H9 (cell line): ENCODE measurements around the gene LGALS3. TPM values are rescaled to one million over a fixed set of nuclear protein-coding genes. Genes with fewer than 3 reads are reported as not detected.

Experiments
- DNase-seq: peaks from one replicate; pipeline ENCODE4 v3.0.0-alpha.2; 2017
- H2AFZ ChIP-seq: one replicate; pipeline ENCODE4 v1.6.1; 2013; ENCODE audit warnings: mild to moderate bottlenecking, low read length, control low read depth, moderate library complexity
- H2AK5ac ChIP-seq: 2 replicates; pipeline ENCODE4 v1.6.1; 2013; ENCODE audit warnings: low read length, control low read depth, mixed read lengths; ENCODE audit not compliant: insufficient read length
- H2BK120ac ChIP-seq: one replicate; pipeline ENCODE4 v1.6.1; 2013; ENCODE audit warnings: low read depth, mild to moderate bottlenecking, low read length, control low read depth, inconsistent platforms; ENCODE audit not compliant: poor library complexity, severe bottlenecking
- H2BK12ac ChIP-seq: 2 replicates; pipeline ENCODE4 v1.6.1; 2013; ENCODE audit warnings: low read length, control low read depth, mixed read lengths, low read depth; ENCODE audit not compliant: insufficient read length
- H2BK15ac ChIP-seq: 2 replicates; pipeline ENCODE4 v1.6.1; 2013; ENCODE audit warnings: low read depth, low read length, control low read depth
- H2BK20ac ChIP-seq: one replicate; pipeline ENCODE4 v1.6.1; 2013; ENCODE audit warnings: low read depth, mild to moderate bottlenecking, low read length, control low read depth, inconsistent platforms; ENCODE audit not compliant: poor library complexity, severe bottlenecking
- H2BK5ac ChIP-seq: 2 replicates; pipeline ENCODE4 v1.6.1; 2013; ENCODE audit warnings: low read length, control low read depth, mixed read lengths; ENCODE audit not compliant: insufficient read length
- H3K14ac ChIP-seq: 2 replicates; pipeline ENCODE4 v1.6.1; 2013; ENCODE audit warnings: low read length, control low read depth; ENCODE audit not compliant: insufficient read depth
- H3K18ac ChIP-seq: 2 replicates; pipeline ENCODE4 v1.6.1; 2013; ENCODE audit warnings: low read depth, mild to moderate bottlenecking, mixed read lengths, low read length, control low read depth; ENCODE audit not compliant: insufficient read length
- H3K23ac ChIP-seq: 2 replicates; pipeline ENCODE4 v1.6.1; 2013; ENCODE audit warnings: low read length, control low read depth, mixed read lengths, low read depth; ENCODE audit not compliant: insufficient read length
- H3K23me2 ChIP-seq: 2 replicates; pipeline ENCODE4 v1.6.1; 2013; ENCODE audit warnings: low read depth, mild to moderate bottlenecking, mixed read lengths, low read length, control low read depth; ENCODE audit not compliant: insufficient read length, poor library complexity, severe bottlenecking
- H3K27ac ChIP-seq: 2 replicates; pipeline ENCODE4 v1.5.1; 2013; ENCODE audit warnings: low read length, control low read depth, mixed read lengths, low read depth; ENCODE audit not compliant: insufficient read length
- H3K27me3 ChIP-seq: 2 replicates; pipeline ENCODE4 v1.6.1; 2013; ENCODE audit warnings: low read length, control low read depth, inconsistent platforms; ENCODE audit not compliant: insufficient read depth
- H3K4ac ChIP-seq: 2 replicates; pipeline ENCODE4 v1.6.1; 2013; ENCODE audit warnings: low read depth, mild to moderate bottlenecking, control low read depth, inconsistent platforms, low read length, moderate library complexity
- H3K4me1 ChIP-seq: 2 replicates; pipeline ENCODE4 v1.6.1; 2013; ENCODE audit warnings: low read length, control low read depth, inconsistent platforms; ENCODE audit not compliant: insufficient read depth
- H3K4me2 ChIP-seq: 2 replicates; pipeline ENCODE4 v1.6.1; 2013; ENCODE audit warnings: low read length, control low read depth, mixed read lengths; ENCODE audit not compliant: insufficient read length, insufficient read depth
- H3K56ac ChIP-seq: 2 replicates; pipeline ENCODE4 v1.6.1; 2013; ENCODE audit warnings: low read depth, mild to moderate bottlenecking, mixed read lengths, low read length, control low read depth; ENCODE audit not compliant: insufficient read length
- H3K79me1 ChIP-seq: 2 replicates; pipeline ENCODE4 v1.6.1; 2013; ENCODE audit warnings: low read depth, mild to moderate bottlenecking, moderate library complexity, low read length, control low read depth, inconsistent platforms; ENCODE audit not compliant: insufficient read depth, poor library complexity, severe bottlenecking
- H3K79me2 ChIP-seq: 2 replicates; pipeline ENCODE4 v1.6.1; 2013; ENCODE audit warnings: low read length, control low read depth, inconsistent platforms; ENCODE audit not compliant: insufficient read depth
- H3K9ac ChIP-seq: 2 replicates; pipeline ENCODE4 v1.6.1; 2013; ENCODE audit warnings: low read length, control low read depth, mixed read lengths; ENCODE audit not compliant: insufficient read length; ENCODE audit errors: extremely low read depth
- H3K9me3 ChIP-seq: one replicate; pipeline ENCODE4 v1.6.1; 2013; ENCODE audit warnings: low read depth, low read length, inconsistent platforms; ENCODE audit not compliant: control insufficient read depth
- H3T11ph ChIP-seq: one replicate; pipeline ENCODE4 v1.6.1; 2013; ENCODE audit warnings: mild to moderate bottlenecking, low read length, control low read depth, inconsistent platforms
- H4K20me1 ChIP-seq: one replicate; pipeline ENCODE4 v1.6.1; 2013; ENCODE audit not compliant: control insufficient read depth, insufficient read length, insufficient read depth
- H4K5ac ChIP-seq: 2 replicates; pipeline ENCODE4 v1.6.1; 2013; ENCODE audit warnings: low read depth, mild to moderate bottlenecking, mixed read lengths, low read length, control low read depth; ENCODE audit not compliant: insufficient read length
- H4K8ac ChIP-seq: replicated peaks from 2 replicates; pipeline ENCODE4 v1.6.1; 2013; ENCODE audit warnings: low read length, control low read depth, mixed read lengths, low read depth; ENCODE audit not compliant: insufficient read length
- H4K91ac ChIP-seq: 2 replicates; pipeline ENCODE4 v1.6.1; 2013; ENCODE audit warnings: low read depth, mild to moderate bottlenecking, moderate library complexity, mixed read lengths, low read length, control low read depth; ENCODE audit not compliant: insufficient read length
- H3K27ac Mint-ChIP-seq, 3 experiments: 2 replicates in 2 of 3; 3 replicates in 1 of 3; pipeline ENCODE4 v1.8.0; 2020 to 2021; ENCODE audit warnings: mixed read lengths in 3 of 3, mild to moderate bottlenecking in 1 of 3, moderate library complexity in 1 of 3
- H3K27me3 Mint-ChIP-seq: 2 replicates; pipeline ENCODE4 v1.8.0; 2021; ENCODE audit warnings: low read depth, mild to moderate bottlenecking, moderate library complexity, mixed read lengths
- H3K36me3 Mint-ChIP-seq, 3 experiments: 2 replicates in 2 of 3; 3 replicates in 1 of 3; pipeline ENCODE4 v1.8.0; 2020 to 2021; ENCODE audit warnings: low read depth in 3 of 3, mixed read lengths in 3 of 3; ENCODE audit not compliant: insufficient read depth in 1 of 3
- H3K4me1 Mint-ChIP-seq, 2 experiments: 2 replicates each; pipeline ENCODE4 v1.8.0; 2020; ENCODE audit warnings: mixed read lengths in 2 of 2
- H3K4me3 Mint-ChIP-seq, 2 experiments: 2 replicates in 1 of 2; 3 replicates in 1 of 2; pipeline ENCODE4 v1.8.0; 2020 to 2021; ENCODE audit warnings: mild to moderate bottlenecking in 2 of 2, mixed read lengths in 2 of 2, moderate library complexity in 1 of 2
- H3K9me3 Mint-ChIP-seq, 2 experiments: 2 replicates in 1 of 2; 3 replicates in 1 of 2; pipeline ENCODE4 v1.8.0; 2020; ENCODE audit warnings: mild to moderate bottlenecking in 2 of 2, mixed read lengths in 2 of 2, moderate library complexity in 1 of 2
- CTCF ChIP-seq: fragments of 200-600 bp; sonication (generic); conservative IDR thresholded peaks from 3 replicates; pipeline ENCODE4 v1.8.0; 2021; ENCODE audit warnings: antibody characterized with exemption, mild to moderate bottlenecking
- WGBS: extraction: QIAGEN DNeasy Blood & Tissue Kit; methylation state at CpG from one replicate; pipeline ENCODE4 v1.1.7; 2013; ENCODE audit warnings: missing lambda C conversion rate, low lambda C conversion rate, mixed read lengths; ENCODE audit not compliant: insufficient read length; ENCODE audit errors: extremely low coverage; 5-methylcytosine and 5-hydroxymethylcytosine counted together
- total RNA-seq: library from RNA; stranded (reverse); gene quantifications from 2 replicates; pipeline ENCODE4 v1.2.1, GENCODE V29; 2021

Gene LGALS3
- total RNA-seq, 1 experiment from 2014 or later, result 4.0 TPM

- no peaks in the 10 kb centered on the region for H3K4me1 Mint-ChIP-seq
- H3T11ph ChIP-seq, result no peak overlapping the region
- DNase-seq, result no peak
- H2BK120ac ChIP-seq, result no peak overlapping the region
- H3K27me3 ChIP-seq, result no peaks in the 10 kb centered on the region
- H3K4me2 ChIP-seq, result no peak overlapping the region
- no peak overlapping the region for H3K18ac ChIP-seq
- H3K79me1 ChIP-seq, result no peaks in the 10 kb centered on the region
- H3K27ac ChIP-seq, result no peak overlapping the region
- TF ChIP-seq CTCF, result no peak
- H3K4me1 ChIP-seq, result no peaks in the 10 kb centered on the region
- H3K14ac ChIP-seq, result no peak overlapping the region
- H3K9me3 ChIP-seq, result no peaks in the 10 kb centered on the region
- no peaks in the 10 kb centered on the region for H3K23me2 ChIP-seq
- H3K36me3 Mint-ChIP-seq, result peaks cover 47 to 96% (median 88%) of the 10 kb centered on the region in 3 experiments; a peak in 6 of 7 replicates
- H3K27ac Mint-ChIP-seq, result no peak overlapping the region
- no peak overlapping the region for H3K56ac ChIP-seq
- H3K4me3 Mint-ChIP-seq, result no peak overlapping the region
- no peaks in the 10 kb centered on the region; a peak in 1 of 5 replicates for H3K9me3 Mint-ChIP-seq
- no peak overlapping the region for H3K9ac ChIP-seq
- H2AK5ac ChIP-seq, result no peak overlapping the region
- H3K23ac ChIP-seq, result no peak overlapping the region
- H4K91ac ChIP-seq, result no peak overlapping the region
- H2BK15ac ChIP-seq, result no peak overlapping the region
- peaks cover 4% of the 10 kb centered on the region; the same call in 1 of the 2 replicates for H3K79me2 ChIP-seq
- H4K5ac ChIP-seq, result no peak overlapping the region
- no CpG with 5 or more reads among the region's 2 CpGs for WGBS
- H3K27me3 Mint-ChIP-seq, result no peaks in the 10 kb centered on the region
- no peak overlapping the region for H2BK5ac ChIP-seq
- no peak overlapping the region for H2AFZ ChIP-seq
- no peak overlapping the region for H4K8ac ChIP-seq
- no peak overlapping the region for H2BK12ac ChIP-seq
- H2BK20ac ChIP-seq, result no peak overlapping the region
- no peaks in the 10 kb centered on the region for H4K20me1 ChIP-seq
- no peak overlapping the region for H3K4ac ChIP-seq
Observed at GRCh38 chr14:55180006-55180405, 51.0 kb downstream of the LGALS3 start.
